GM18907 (cell line): ENCODE results near the gene KCNJ11.

Experiments used
- ATAC-seq: cut with Tn5 transposase; IDR thresholded peaks from one replicate; pipeline ENCODE4 v1.9.1; 2021; ENCODE audit warnings: mild to moderate bottlenecking, moderate library complexity; ENCODE audit not compliant: unreplicated experiment

Gene KCNJ11

DNA sequence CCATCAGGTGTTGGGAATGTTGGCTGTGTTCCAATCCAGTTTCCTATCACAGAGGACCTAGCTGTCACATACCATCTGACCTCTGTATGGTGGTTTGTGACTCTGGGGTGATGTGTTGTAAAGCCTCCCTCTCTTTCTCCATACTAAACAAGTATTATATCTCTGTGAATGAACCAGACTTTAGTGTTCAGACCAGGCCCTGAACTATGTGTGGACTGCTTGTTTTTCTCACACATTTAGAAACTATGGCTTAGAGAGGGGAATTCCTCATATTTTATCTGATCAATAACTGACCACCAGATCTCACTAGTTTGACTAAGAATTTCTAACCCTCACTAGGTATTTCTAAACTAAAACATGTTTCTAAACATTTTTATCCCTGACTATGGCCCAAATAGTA lies 19.4 kb downstream of the KCNJ11 start:
- ATAC-seq = no peak

DNA sequence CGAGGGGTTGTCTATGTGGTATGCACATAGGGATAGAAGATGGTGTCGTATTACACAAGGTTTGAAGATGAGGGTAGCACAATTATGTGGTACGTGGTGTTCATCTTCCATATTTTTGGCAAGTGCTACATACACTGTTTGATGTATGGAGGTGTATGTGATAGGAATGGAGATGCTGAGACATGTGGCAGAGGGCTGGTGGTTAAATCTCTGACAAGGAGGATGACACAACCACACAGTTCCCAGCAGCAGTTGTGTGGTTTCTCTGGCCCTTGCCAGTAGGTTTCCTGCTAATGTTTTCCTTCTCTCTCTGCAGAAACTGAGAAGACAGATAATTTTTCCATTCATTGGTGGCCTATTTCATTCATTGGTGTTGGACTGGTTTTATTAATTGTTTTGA lies 19.9 kb downstream of the KCNJ11 start:
- no peak for ATAC-seq

DNA sequence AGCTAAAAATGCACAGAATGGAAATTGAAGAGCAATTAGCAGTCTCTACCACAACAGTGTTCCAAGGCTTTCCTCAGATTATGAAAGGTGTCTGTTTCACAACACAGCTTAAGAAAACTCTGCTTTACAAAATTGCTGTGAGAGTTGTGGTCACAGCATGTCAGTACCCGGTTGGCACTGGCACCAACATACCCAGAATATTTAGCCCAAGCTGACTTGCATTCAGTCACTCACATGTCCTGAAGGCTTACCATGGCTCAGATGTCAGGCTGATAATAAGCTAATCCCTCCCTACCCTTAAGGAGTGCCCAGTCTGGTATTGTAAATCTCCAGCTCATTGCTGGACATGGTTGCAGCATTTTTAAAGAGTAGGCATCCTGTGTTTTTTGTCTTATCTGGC lies 22.0 kb downstream of the KCNJ11 start:
- no peak for ATAC-seq

GRCh38 chr11:17354601-17354991 lies 33.9 kb downstream of the KCNJ11 start:
- no peak for ATAC-seq

DNA sequence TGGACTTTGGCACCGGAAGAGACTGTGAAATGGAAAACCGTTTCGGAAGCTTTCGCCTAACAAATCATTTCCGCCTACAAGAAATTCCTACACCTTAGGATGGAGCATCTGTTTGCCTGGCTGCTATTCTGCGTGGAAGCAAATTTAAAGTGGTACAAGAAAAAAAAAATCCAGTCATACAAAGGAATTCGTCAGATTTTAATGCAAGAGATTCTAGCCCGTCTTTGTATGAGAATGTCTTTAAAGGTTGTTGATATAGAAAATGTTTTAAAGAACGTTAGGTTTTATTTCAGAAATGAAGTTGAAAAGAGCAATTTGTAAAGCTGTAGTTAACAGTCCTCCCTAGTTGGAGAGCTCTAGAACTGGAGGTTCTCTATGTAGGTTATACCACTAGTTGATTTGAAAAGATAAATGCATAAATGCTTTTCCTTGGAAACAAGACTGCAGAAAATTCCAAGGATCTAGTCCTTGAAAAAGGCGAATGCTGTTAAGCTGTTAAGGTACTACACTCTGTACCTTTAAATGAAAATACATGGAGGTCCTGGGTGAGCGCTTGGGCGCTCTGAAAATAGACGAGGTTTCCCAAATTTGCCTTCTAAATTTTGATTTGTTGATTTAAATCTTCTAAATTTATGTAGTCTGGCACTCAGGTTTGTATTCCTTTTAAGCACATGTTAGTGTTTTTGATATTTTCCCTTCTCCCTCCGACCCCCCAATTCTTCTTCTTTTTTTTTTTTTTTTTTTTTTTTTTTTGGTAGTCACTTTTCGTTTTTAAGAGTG lies 34.4 kb downstream of the KCNJ11 start:
- ATAC-seq = no peak

DNA sequence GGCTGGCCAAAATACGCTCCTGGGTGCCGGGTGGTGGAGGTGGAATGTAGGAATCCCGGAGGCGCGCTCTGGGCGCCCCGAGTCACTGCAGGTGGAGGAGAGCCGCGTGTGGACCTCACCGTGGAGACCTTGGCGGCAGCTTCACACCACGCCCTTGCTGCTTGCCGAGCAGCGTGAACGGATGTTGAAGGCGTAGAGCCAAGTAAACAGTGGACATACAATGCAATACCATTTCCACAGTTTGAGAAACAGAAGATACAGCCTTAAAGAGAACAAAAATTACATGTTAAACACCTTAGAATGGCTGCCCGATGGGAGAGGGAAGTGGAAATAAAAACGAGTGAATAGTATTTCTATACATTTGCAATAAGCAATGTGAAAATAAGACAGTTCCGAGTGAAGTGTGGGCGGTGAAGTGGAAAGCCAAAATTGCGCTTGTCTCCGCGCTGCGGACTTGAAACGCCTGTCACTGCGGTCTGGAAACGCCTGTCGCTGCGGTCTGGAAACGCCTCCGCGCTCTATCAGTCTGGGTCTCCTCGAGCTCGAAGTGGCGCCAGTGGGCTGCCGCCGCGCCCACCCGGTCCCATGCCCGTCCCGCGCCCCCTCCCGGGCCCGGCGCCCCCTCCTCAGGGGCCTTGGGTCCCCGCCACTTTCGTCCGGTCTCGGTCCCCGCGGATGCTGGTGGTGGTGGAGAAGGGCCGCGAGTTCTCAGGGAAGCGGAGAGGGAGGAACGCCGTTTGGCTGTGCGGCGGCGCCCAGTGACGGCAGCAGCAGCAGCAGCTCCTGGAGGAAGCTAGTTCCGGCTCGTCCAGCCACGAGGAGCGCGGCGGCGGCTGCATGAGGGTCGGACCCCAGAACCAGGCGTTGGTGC lies 35.3 kb downstream of the KCNJ11 start:
- peak; percentile 38 for ATAC-seq

DNA sequence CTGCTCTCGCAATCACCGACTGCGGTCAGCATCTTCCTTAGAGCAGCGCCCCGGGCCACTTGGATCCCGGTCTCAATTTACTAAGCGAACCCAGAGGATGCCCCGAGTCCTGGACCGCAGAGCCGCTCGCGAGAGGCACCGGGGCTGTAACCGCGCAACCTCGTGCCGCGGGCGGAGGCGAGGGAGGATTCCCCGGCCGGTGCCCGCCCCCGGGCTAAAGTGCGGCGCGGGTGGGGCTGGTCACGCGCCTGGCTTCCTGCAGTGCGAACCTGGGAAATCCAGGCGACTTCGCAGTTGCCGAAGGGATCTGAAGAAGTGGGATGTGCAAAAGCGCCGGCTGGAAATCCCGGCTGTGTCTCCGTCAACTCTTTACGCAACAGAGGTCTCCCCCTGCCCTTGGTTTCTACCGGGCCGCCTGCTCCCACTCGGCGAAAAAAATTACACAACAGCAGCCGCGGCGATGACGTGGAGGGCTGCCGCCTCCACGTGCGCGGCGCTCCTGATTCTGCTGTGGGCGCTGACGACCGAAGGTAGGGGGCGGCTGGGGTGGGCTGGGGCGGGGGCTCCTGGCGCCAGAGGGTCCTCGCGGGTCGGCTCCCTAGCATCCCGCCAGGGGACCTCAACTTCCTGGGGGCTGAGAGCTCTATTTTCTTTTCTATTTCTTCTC lies 36.8 kb downstream of the KCNJ11 start, which contains the start of gene NCR3LG1:
NCR3LG1 (plus strand) TSS at position 291 of the 667 bp plus-strand sequence; CDS start at position 461, 170 bp downstream.
- no peak for ATAC-seq

GRCh38 chr11:17351172-17351509 lies 37.3 kb downstream of the KCNJ11 start:
- ATAC-seq = no peak

GRCh38 chr11:17350455-17351171 lies 37.8 kb downstream of the KCNJ11 start:
- ATAC-seq = no peak

DNA sequence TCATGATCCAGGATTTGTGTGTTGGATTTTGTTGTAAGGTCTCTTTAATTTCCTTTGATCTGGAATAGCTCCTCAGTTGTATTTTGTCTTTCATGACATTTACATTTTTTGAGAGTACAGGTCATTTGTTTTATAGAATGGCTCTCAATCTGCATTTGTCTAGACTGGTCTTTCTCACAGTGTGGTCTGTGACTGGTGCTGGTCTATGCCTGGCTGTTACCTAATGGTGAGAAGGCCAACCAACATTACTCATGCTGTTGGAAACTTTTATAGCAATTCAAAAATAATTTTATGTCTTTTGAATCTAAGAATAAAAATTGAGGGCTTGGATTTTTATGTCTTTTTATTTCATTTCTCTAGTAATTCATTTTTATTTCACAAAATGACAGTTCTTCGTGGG lies 40.8 kb downstream of the KCNJ11 start:
- no peak for ATAC-seq

- ATAC-seq = no peak
Observed at GRCh38 chr11:17343907-17344306, 44.6 kb downstream of the KCNJ11 start.

- ATAC-seq = no peak
Observed at GRCh38 chr11:17343257-17343656, 45.2 kb downstream of the KCNJ11 start.
